Choroid plexus epithelial cell (primary cell): ENCODE measurements around the gene SLC49A4.
A peak's percentile ranks its signal among the peaks of the same experiment; 100 is the strongest.

ENCODE experiments used
- DNase-seq: peaks from one replicate; pipeline ENCODE4 v3.0.0-alpha.2; 2010; ENCODE audit warnings: low read depth
- H3K4me3 ChIP-seq: 2 replicates; pipeline ENCODE4 v1.5.1; 2011; ENCODE audit warnings: low read depth, mild to moderate bottlenecking, control low read depth, low read length, moderate library complexity
- CTCF ChIP-seq: conservative IDR thresholded peaks from 2 replicates; pipeline ENCODE4 v1.5.1; 2011; ENCODE audit warnings: low read depth, mild to moderate bottlenecking, control low read depth, inconsistent platforms, low read length, moderate library complexity

SLC49A4 gene

GRCh38 chr3:122760453-122761271, 34.2 kb upstream of the SLC49A4 start:
- TF ChIP-seq CTCF: no peak
- no peak overlapping the region for H3K4me3 ChIP-seq
- DNase-seq: peak; percentile 74

GRCh38 chr3:122766430-122766829, 28.4 kb upstream of the SLC49A4 start:
- no peak overlapping the region for H3K4me3 ChIP-seq
- TF ChIP-seq CTCF: no peak
- no peak for DNase-seq

GRCh38 chr3:122767540-122768372, 27.1 kb upstream of the SLC49A4 start:
- no peak for DNase-seq
- no peak overlapping the region for H3K4me3 ChIP-seq
- no peak for TF ChIP-seq CTCF

- H3K4me3 ChIP-seq: no peak overlapping the region
- no peak for TF ChIP-seq CTCF
- no peak for DNase-seq
Observed at GRCh38 chr3:122770521-122771202, 24.2 kb upstream of the SLC49A4 start.

GRCh38 chr3:122772827-122773226, 22.0 kb upstream of the SLC49A4 start:
- H3K4me3 ChIP-seq: no peak overlapping the region
- no peak for TF ChIP-seq CTCF
- DNase-seq: no peak

GRCh38 chr3:122773944-122774509, 20.8 kb upstream of the SLC49A4 start:
- no peak overlapping the region for H3K4me3 ChIP-seq
- TF ChIP-seq CTCF: no peak
- no peak for DNase-seq
